DND-41 (cell line): ENCODE data around the gene DDX1.

Source experiments
- ATAC-seq: fragments of 200-7000 bp; cut with Tn5 transposase; 3 replicates; pipeline ENCODE4 v1.9.1; 2021; ENCODE audit warnings: low read depth; ENCODE audit not compliant: insufficient read depth
- DNase-seq: peaks from one replicate; pipeline ENCODE4 v3.0.0-alpha.2; 2020
- H2AFZ ChIP-seq: 2 replicates; pipeline ENCODE4 v1.6.0; 2012; ENCODE audit warnings: low read depth, low read length
- H3K27ac ChIP-seq: 2 replicates; pipeline ENCODE4 v1.5.1; 2012; ENCODE audit warnings: low read length, inconsistent platforms
- H3K27me3 ChIP-seq: fragments of 200-600 bp; sonication (generic); 2 replicates; pipeline ENCODE4 v1.6.0; 2012; ENCODE audit warnings: low read length, mild to moderate bottlenecking, inconsistent platforms; ENCODE audit not compliant: insufficient read depth, poor library complexity
- H3K36me3 ChIP-seq: 2 replicates; pipeline ENCODE4 v1.5.1; 2012; ENCODE audit warnings: low read length, inconsistent platforms; ENCODE audit not compliant: insufficient read depth
- H3K4me1 ChIP-seq: 2 replicates; pipeline ENCODE4 v1.5.1; 2012; ENCODE audit warnings: mild to moderate bottlenecking, low read length; ENCODE audit not compliant: insufficient read depth
- H3K4me2 ChIP-seq: 2 replicates; pipeline ENCODE4 v1.6.0; 2012; ENCODE audit warnings: mild to moderate bottlenecking, moderate library complexity, low read length, inconsistent platforms; ENCODE audit not compliant: insufficient read depth
- H3K4me3 ChIP-seq, 2 experiments: fragments of 200-600 bp in 1 of 2; shearing (Covaris generic) in 1 of 2; 2 replicates each; pipeline ENCODE4 v1.5.1; 2012 to 2016; ENCODE audit warnings: inconsistent platforms in 2 of 2, low read length in 2 of 2, mild to moderate bottlenecking in 2 of 2, low read depth in 1 of 2, moderate library complexity in 1 of 2
- H3K79me2 ChIP-seq: 2 replicates; pipeline ENCODE4 v1.6.0; 2012; ENCODE audit warnings: low read length, inconsistent platforms; ENCODE audit not compliant: insufficient read depth
- H3K9ac ChIP-seq: 2 replicates; pipeline ENCODE4 v1.6.0; 2012; ENCODE audit warnings: low read depth, mild to moderate bottlenecking, inconsistent platforms, low read length, moderate library complexity
- H3K9me3 ChIP-seq: 2 replicates; pipeline ENCODE4 v1.5.1; 2012; ENCODE audit warnings: low read length, moderate library complexity, mild to moderate bottlenecking, inconsistent platforms; ENCODE audit not compliant: insufficient read depth, severe bottlenecking
- H4K20me1 ChIP-seq: 2 replicates; pipeline ENCODE4 v1.6.0; 2012; ENCODE audit warnings: low read length; ENCODE audit not compliant: insufficient read depth
- EZH2 ChIP-seq: IDR thresholded peaks from 3 replicates; pipeline ENCODE4 v1.6.1; 2012; ENCODE audit warnings: borderline replicate concordance, low read depth, mild to moderate bottlenecking, moderate library complexity, low read length, inconsistent platforms; ENCODE audit not compliant: severe bottlenecking
- TF ChIP-seq, protein P1 (sequence below): IDR thresholded peaks from 2 replicates; pipeline ENCODE4 v1.5.1; 2012; ENCODE audit warnings: borderline replicate concordance, low read length, moderate library complexity, mild to moderate bottlenecking; ENCODE audit not compliant: poor library complexity, severe bottlenecking; ENCODE audit errors: extremely low read depth

DDX1 gene

DNA sequence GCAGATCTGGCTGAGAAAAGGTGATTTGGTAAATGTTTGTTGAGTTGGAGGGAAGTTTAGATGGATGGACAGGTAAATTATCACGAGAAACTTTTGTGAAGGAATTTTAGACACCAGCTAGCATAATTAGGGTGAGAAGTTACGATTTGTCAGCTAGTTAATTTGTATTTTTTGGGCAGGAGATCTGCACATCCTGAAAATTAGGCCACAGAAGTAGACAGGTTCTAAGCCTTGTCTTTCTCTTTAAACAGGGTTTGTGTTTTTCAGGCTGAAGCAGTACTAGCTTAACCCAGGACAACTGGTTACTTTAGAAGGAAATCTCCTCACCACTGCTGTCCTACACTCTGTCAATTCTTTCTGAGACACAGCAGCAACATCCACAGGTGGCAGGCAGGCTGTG is 49.1 kb downstream of the DDX1 start:
- no peak for TF ChIP-seq EZH2
- TF ChIP-seq, protein P1, sequence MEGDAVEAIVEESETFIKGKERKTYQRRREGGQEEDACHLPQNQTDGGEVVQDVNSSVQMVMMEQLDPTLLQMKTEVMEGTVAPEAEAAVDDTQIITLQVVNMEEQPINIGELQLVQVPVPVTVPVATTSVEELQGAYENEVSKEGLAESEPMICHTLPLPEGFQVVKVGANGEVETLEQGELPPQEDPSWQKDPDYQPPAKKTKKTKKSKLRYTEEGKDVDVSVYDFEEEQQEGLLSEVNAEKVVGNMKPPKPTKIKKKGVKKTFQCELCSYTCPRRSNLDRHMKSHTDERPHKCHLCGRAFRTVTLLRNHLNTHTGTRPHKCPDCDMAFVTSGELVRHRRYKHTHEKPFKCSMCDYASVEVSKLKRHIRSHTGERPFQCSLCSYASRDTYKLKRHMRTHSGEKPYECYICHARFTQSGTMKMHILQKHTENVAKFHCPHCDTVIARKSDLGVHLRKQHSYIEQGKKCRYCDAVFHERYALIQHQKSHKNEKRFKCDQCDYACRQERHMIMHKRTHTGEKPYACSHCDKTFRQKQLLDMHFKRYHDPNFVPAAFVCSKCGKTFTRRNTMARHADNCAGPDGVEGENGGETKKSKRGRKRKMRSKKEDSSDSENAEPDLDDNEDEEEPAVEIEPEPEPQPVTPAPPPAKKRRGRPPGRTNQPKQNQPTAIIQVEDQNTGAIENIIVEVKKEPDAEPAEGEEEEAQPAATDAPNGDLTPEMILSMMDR = no peak
- Histone ChIP-seq H3K9me3 (no peaks in the 10 kb centered on the region), H3K27ac (no peak overlapping the region)

DNA sequence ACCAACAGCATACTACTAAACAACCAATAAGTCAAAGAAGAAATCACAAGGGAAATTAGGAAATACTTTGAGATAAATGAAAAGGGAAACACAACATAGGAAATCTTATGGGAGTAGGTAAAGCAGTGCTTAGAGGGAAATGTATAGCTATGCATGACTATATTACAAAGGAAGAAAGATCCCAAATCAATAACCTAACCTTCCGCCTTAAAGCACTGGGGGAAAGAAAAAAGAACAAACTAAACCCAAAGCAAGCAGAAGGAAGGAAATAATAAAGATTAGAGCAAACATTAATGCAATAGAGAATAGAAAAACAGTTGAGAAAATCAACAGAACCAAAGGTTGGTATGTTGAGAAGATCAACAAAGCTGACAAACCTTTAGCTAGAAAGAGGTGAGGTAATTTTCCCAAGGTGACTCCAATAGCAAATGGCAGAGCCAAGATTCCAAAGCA is 49.9 kb downstream of the DDX1 start:
- H3K27ac ChIP-seq = no peak overlapping the region
- H3K27me3 ChIP-seq = no peaks in the 10 kb centered on the region
- H3K36me3 ChIP-seq = peaks cover 13% of the 10 kb centered on the region
- H3K79me2 ChIP-seq = no peaks in the 10 kb centered on the region
- H2AFZ ChIP-seq = no peak overlapping the region
- TF ChIP-seq, protein P1 = no peak
- TF ChIP-seq EZH2 = no peak
- ATAC-seq (no peak), DNase-seq (no peak)
- H3K9ac ChIP-seq = no peak overlapping the region
- no peak overlapping the region for H3K4me2 ChIP-seq
- H3K4me1 ChIP-seq = no peaks in the 10 kb centered on the region
- H4K20me1 ChIP-seq = 0 out of 2 replicates have a peak, but pooled peaks cover 2% of the 10 kb centered on the region
- H3K4me3 ChIP-seq = no peak overlapping the region
- no peaks in the 10 kb centered on the region for H3K9me3 ChIP-seq

More for the DNA sequence above, 49.1 kb downstream of the DDX1 start:
- Histone ChIP-seq H3K4me2 (no peak overlapping the region), H3K27me3 (no peaks in the 10 kb centered on the region), H2AFZ (no peak overlapping the region), H3K4me3 (no peak overlapping the region), H4K20me1 (0 out of 2 replicates have a peak, but pooled peaks cover 2% of the 10 kb centered on the region), H3K4me1 (no peaks in the 10 kb centered on the region), H3K79me2 (no peaks in the 10 kb centered on the region), H3K9ac (no peak overlapping the region), H3K36me3 (peaks cover 19% of the 10 kb centered on the region)
- ATAC-seq (no peak), DNase-seq (no peak)

DNA sequence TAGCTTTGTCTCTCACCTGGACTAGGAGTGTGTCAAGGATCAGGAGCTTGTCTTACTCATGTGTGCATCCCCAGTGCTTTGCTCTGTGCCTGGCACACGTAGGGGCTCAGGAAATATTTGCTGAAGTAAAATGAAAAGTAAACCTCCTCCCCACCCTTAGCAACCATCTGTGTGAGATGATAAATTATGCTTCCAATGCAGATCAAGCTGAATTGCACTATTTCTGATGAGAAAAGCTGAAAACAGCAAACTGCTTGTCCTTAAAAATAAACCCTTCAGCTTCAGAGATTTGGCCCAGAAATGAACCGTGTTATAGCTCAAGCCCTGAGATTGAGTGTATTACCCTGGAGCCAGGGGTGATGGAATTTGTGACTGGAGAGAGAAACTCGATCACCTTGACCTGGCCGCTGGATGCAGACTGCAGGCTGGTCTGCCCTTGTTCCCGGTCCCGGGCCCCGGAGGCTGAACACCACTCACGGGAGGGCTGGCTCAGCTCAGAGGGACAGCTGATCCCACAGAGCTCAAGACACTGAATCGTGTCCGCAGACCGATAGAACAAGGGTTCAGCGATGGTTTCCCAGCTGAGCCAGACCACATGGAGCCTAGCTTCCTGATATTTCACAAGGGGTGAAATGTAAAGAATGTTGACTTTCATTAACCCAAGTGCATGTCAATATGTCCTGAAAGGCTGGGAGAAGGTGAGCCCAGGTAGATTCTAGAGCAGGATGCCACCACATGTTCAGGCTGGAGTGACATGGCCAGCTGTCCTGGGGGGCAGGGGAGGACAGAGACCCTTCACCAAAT is 50.5 kb downstream of the DDX1 start:
- Histone ChIP-seq H3K4me1 (no peaks in the 10 kb centered on the region), H3K9me3 (no peaks in the 10 kb centered on the region), H3K79me2 (no peaks in the 10 kb centered on the region), H3K9ac (no peak overlapping the region), H3K4me3 (no peak overlapping the region), H4K20me1 (no peaks in the 10 kb centered on the region), H2AFZ (no peak overlapping the region), H3K27me3 (no peaks in the 10 kb centered on the region), H3K36me3 (peaks cover 6% of the 10 kb centered on the region), H3K4me2 (no peak overlapping the region), H3K27ac (no peak overlapping the region)
- DNase-seq = no peak
- ATAC-seq = no peak
- TF ChIP-seq EZH2 = no peak
- TF ChIP-seq, protein P1 = no peak
